Activated CD8-positive, alpha-beta T cell treated with anti-CD3 and anti-CD28 coated beads for 36 hours (primary cell): Measurements from ENCODE around the gene RPP40. TPM values are rescaled to one million over a fixed set of nuclear protein-coding genes. Genes with fewer than 3 reads are reported as not detected.

ENCODE experiments used
- ATAC-seq: fragments of 200-7000 bp; cut with Tn5 transposase; one replicate; pipeline ENCODE4 v1.10.0; 2021; ENCODE audit warnings: mild to moderate bottlenecking, moderate library complexity
- CTCF ChIA-PET: fragments of 350-600 bp; sonication (Branson Sonifier 250); formaldehyde crosslinking; loops from one replicate; lab custom pipeline; 2021; ENCODE audit warnings: antibody characterized with exemption; lab: Charles Lee
- POLR2A ChIA-PET: fragments of 350-600 bp; sonication (Branson Sonifier 250); formaldehyde crosslinking; loops from one replicate; lab custom pipeline; 2021; ENCODE audit warnings: antibody characterized with exemption; lab: Charles Lee
- DNase-seq: peaks from one replicate; pipeline ENCODE4 v3.0.0-alpha.2; 2020
- H3K27ac Mint-ChIP-seq: one replicate; pipeline ENCODE4 v1.8.0; 2021; ENCODE audit warnings: mild to moderate bottlenecking, mixed read lengths
- H3K27me3 Mint-ChIP-seq: one replicate; pipeline ENCODE4 v1.8.0; 2021; ENCODE audit warnings: mixed read lengths
- H3K36me3 Mint-ChIP-seq: one replicate; pipeline ENCODE4 v1.8.0; 2021; ENCODE audit warnings: low read depth, mixed read lengths
- H3K4me1 Mint-ChIP-seq: one replicate; pipeline ENCODE4 v1.8.0; 2021; ENCODE audit warnings: low read depth, mixed read lengths
- H3K4me3 Mint-ChIP-seq: one replicate; pipeline ENCODE4 v1.8.0; 2021; ENCODE audit warnings: mild to moderate bottlenecking, moderate library complexity, mixed read lengths
- H3K9me3 Mint-ChIP-seq: one replicate; pipeline ENCODE4 v1.8.0; 2021; ENCODE audit warnings: mixed read lengths
- intact Hi-C: fragments of 100-400 bp; cut with micrococcal nuclease; formaldehyde crosslinking; loops from one replicate; pipeline ENCODE4 v1.10.0; 2022
- total RNA-seq, 2 experiments: library from RNA; stranded (reverse); gene quantifications; one replicate each; pipeline ENCODE4 v1.2.3, GENCODE V29; 2021
- TF ChIP-seq, protein P1 (sequence below): fragments of 200-600 bp; IDR thresholded peaks from one replicate; pipeline ENCODE4 v1.8.0; 2022; ENCODE audit warnings: antibody characterized with exemption, mild to moderate bottlenecking

Gene RPP40
- total RNA-seq, 2 experiments from 2014 or later: 9.5 to 11.1 TPM

DNA sequence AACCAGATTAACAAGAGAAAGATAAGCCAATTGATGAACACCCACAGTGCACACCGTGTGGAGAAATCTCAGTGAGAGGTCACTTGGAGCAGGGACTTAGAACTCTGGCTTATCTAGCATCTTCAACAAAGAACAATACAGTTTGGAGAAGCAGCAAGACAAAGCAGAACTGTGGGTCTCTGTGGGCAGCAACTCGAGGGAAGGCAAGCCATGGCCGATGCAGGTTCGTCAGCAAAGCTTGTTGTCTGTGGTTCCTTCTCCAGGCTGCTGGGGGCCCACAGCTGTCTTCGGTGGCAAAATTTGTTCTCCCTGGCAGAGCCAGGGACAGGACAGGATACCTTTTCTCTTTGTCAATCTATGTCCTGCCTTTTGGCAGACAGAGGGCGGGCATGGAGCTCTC, 22.1 kb downstream of the RPP40 start:
- H3K4me1 Mint-ChIP-seq: no peaks in the 10 kb centered on the region
- peaks cover 4% of the 10 kb centered on the region for H3K27me3 Mint-ChIP-seq
- no peak for DNase-seq
- H3K9me3 Mint-ChIP-seq: peaks cover 16% of the 10 kb centered on the region
- POLR2A ChIA-PET: no interaction called here
- intact Hi-C loops: no loop called here
- no peak for ATAC-seq
- H3K4me3 Mint-ChIP-seq: no peak overlapping the region
- H3K36me3 Mint-ChIP-seq: peaks cover 3% of the 10 kb centered on the region
- H3K27ac Mint-ChIP-seq: no peak overlapping the region
- TF ChIP-seq, protein P1, sequence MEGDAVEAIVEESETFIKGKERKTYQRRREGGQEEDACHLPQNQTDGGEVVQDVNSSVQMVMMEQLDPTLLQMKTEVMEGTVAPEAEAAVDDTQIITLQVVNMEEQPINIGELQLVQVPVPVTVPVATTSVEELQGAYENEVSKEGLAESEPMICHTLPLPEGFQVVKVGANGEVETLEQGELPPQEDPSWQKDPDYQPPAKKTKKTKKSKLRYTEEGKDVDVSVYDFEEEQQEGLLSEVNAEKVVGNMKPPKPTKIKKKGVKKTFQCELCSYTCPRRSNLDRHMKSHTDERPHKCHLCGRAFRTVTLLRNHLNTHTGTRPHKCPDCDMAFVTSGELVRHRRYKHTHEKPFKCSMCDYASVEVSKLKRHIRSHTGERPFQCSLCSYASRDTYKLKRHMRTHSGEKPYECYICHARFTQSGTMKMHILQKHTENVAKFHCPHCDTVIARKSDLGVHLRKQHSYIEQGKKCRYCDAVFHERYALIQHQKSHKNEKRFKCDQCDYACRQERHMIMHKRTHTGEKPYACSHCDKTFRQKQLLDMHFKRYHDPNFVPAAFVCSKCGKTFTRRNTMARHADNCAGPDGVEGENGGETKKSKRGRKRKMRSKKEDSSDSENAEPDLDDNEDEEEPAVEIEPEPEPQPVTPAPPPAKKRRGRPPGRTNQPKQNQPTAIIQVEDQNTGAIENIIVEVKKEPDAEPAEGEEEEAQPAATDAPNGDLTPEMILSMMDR: no peak
- CTCF ChIA-PET: no interaction called here

DNA sequence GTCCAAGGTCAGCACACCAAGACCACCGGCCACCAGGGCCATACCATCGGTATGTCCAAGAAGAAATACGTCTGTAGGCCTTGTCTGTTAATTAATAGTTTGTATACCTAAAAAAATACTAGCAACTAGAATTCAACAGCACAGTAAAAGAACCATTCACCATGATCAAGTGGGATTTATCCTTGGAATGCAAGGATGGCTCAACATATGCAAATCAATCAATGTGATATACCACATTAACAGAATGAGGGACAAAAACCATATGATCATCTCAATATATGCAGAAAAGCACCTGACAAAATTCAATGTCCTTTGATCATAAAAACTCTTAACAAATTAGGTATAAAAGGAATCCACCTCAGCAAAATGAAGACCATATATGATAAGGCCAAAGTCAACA, 24.4 kb downstream of the RPP40 start:
- TF ChIP-seq, protein P1: no peak
- no peak for DNase-seq
- Mint-ChIP-seq H3K4me1 (no peaks in the 10 kb centered on the region), H3K27me3 (peaks cover 3% of the 10 kb centered on the region), H3K4me3 (no peak overlapping the region), H3K9me3 (peaks cover 25% of the 10 kb centered on the region), H3K27ac (no peak overlapping the region), H3K36me3 (peaks cover 3% of the 10 kb centered on the region)
- no peak for ATAC-seq
- intact Hi-C loops: no loop called here
- ChIA-PET CTCF (no interaction called here), POLR2A (no interaction called here)

DNA sequence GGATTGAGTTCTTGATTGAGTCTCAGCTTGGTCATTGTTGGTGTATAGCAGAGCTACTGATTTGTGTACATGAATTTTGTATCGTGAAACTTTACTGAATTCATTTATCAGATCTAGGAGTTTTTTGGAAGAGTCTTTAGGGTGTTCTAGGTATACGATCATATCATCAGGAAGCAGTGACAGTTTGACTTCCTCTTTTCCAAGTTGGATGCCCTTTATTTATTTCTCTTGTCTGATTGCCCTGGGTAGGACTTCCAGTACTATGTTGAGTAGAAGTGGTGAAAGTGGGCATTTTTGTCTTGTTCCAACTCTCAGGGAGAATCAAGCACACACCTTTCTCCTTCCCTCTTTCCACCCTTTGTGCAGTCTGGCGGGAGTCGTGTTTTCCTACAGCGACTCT, 26.4 kb downstream of the RPP40 start:
- no peak overlapping the region for H3K27ac Mint-ChIP-seq
- no peak for ATAC-seq
- TF ChIP-seq, protein P1: no peak
- ChIA-PET POLR2A (no interaction called here), CTCF (no interaction called here)
- peaks cover 3% of the 10 kb centered on the region for H3K36me3 Mint-ChIP-seq
- intact Hi-C loops: no loop called here
- no peak for DNase-seq
- peaks cover 25% of the 10 kb centered on the region for H3K9me3 Mint-ChIP-seq
- H3K27me3 Mint-ChIP-seq: peaks cover 4% of the 10 kb centered on the region
- H3K4me1 Mint-ChIP-seq: no peaks in the 10 kb centered on the region
- no peak overlapping the region for H3K4me3 Mint-ChIP-seq

DNA sequence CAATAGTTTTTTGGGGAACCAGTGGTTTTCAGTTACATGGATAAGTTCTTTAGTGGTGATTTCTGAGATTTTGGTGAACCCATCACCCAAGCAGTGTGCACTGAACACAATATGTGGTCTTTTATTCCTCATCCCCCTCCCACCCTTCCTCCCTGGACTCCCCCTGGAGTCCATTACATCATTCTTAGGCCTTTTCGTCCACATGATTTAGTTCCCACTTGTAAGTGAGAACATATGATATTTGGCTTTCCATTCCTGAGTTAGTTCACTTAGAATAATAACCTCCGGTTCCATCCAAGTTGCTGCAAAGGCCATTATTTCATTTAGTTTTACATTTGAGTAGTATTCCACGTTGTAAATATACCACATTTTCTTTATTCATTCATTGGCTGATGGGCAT, 28.3 kb downstream of the RPP40 start:
- CTCF ChIA-PET: no interaction called here
- Mint-ChIP-seq H3K27ac (no peak overlapping the region), H3K9me3 (peaks cover 25% of the 10 kb centered on the region), H3K27me3 (peaks cover 6% of the 10 kb centered on the region), H3K36me3 (peaks cover 3% of the 10 kb centered on the region), H3K4me3 (no peak overlapping the region), H3K4me1 (no peaks in the 10 kb centered on the region)
- intact Hi-C loops: no loop called here
- POLR2A ChIA-PET: no interaction called here
- TF ChIP-seq, protein P1: no peak
- ATAC-seq (no peak), DNase-seq (no peak)

DNA sequence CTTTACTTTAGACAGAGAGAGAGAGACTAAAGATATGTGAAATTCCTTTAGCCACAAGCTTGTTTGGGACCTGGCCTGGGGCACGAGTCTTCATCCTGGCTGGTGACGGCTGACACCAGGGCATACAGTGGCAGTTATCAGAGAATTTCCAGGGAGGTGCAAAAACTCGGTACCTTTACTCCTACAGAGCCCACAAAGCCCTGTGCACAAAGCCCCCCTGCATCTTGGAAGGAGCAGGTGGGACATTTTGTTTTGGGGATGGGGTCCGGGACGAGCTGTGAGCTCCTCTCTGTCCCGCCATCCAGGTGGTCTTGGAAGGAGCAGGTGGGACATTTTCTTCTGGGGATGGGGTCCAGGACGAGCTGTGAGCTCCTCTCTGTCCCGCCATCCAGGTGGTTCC, 28.9 kb downstream of the RPP40 start:
- DNase-seq: no peak
- Mint-ChIP-seq H3K27me3 (peaks cover 6% of the 10 kb centered on the region), H3K4me1 (no peaks in the 10 kb centered on the region), H3K4me3 (no peak overlapping the region), H3K9me3 (peaks cover 25% of the 10 kb centered on the region), H3K27ac (no peak overlapping the region), H3K36me3 (peaks cover 3% of the 10 kb centered on the region)
- intact Hi-C loops: no loop called here
- ChIA-PET CTCF (no interaction called here), POLR2A (no interaction called here)
- no peak for ATAC-seq
- TF ChIP-seq, protein P1: no peak
